Smooth muscle cell (in vitro differentiated cells): Measurements from ENCODE around the gene RGS19. TPM values are rescaled to one million over a fixed set of nuclear protein-coding genes. Genes with fewer than 3 reads are reported as not detected.

Experiments used
- DNase-seq: peaks from one replicate; lab custom pipeline; 2025; ENCODE audit not compliant: unreplicated experiment; lab: John Stamatoyannopoulos, UW
- H2AFZ ChIP-seq: fragments of 200-600 bp; sonication (generic); 2 replicates; pipeline ENCODE4 v1.6.0; 2016; ENCODE audit warnings: antibody characterized with exemption, low read depth, mild to moderate bottlenecking
- H3F3A ChIP-seq: fragments of 200-600 bp; sonication (generic); 2 replicates; pipeline ENCODE4 v1.6.0; 2017; ENCODE audit warnings: antibody characterized with exemption, low read depth
- H3K27ac ChIP-seq: fragments of 200-600 bp; sonication (generic); 2 replicates; pipeline ENCODE4 v1.5.1; 2016; ENCODE audit warnings: low read depth, mild to moderate bottlenecking
- H3K27me3 ChIP-seq: fragments of 200-600 bp; sonication (generic); 2 replicates; pipeline ENCODE4 v1.6.1; 2016; ENCODE audit warnings: low read depth, mild to moderate bottlenecking
- H3K36me3 ChIP-seq: fragments of 200-600 bp; sonication (generic); 2 replicates; pipeline ENCODE4 v1.5.1; 2016; ENCODE audit warnings: low read depth
- H3K4me1 ChIP-seq: fragments of 200-600 bp; sonication (generic); 2 replicates; pipeline ENCODE4 v1.5.1; 2016; ENCODE audit warnings: low read depth
- H3K4me2 ChIP-seq: fragments of 200-600 bp; sonication (generic); 2 replicates; pipeline ENCODE4 v1.6.0; 2016; ENCODE audit warnings: mild to moderate bottlenecking
- H3K4me3 ChIP-seq: fragments of 200-600 bp; sonication (generic); 2 replicates; pipeline ENCODE4 v1.5.1; 2016; ENCODE audit warnings: mild to moderate bottlenecking
- H3K79me2 ChIP-seq: fragments of 200-600 bp; sonication (generic); 2 replicates; pipeline ENCODE4 v1.6.0; 2016; ENCODE audit warnings: low read depth, mild to moderate bottlenecking
- H3K9ac ChIP-seq: fragments of 200-600 bp; sonication (generic); 2 replicates; pipeline ENCODE4 v1.6.0; 2016; ENCODE audit warnings: low read depth
- H3K9me3 ChIP-seq: fragments of 200-600 bp; sonication (generic); replicated peaks from 2 replicates; pipeline ENCODE4 v1.5.1; 2016; ENCODE audit warnings: low read depth
- H4K20me1 ChIP-seq: fragments of 200-600 bp; sonication (generic); 2 replicates; pipeline ENCODE4 v1.6.0; 2016; ENCODE audit warnings: low read depth
- CTCF ChIP-seq: fragments of 200-600 bp; sonication (generic); IDR thresholded peaks from 2 replicates; pipeline ENCODE4 v1.5.1; 2017; ENCODE audit warnings: borderline replicate concordance, mild to moderate bottlenecking, antibody characterized with exemption; ENCODE audit not compliant: insufficient read depth, poor library complexity, severe bottlenecking
- WGBS: methylation state at CpG from one replicate; pipeline ENCODE4 v1.1.7; 2016; ENCODE audit warnings: low lambda C conversion rate; 5-methylcytosine and 5-hydroxymethylcytosine counted together
- polyA plus RNA-seq: library from polyadenylated mRNA; unstranded; fragments of >200 nt; fragmentation: Nextera tagmentation; extraction: Ambion mirVana; gene quantifications from 2 replicates; pipeline ENCODE4 v1.2.1, GENCODE V29; 2016
- total RNA-seq: library from RNA; depleted of rRNA; stranded (reverse); fragments of >200 nt; gene quantifications from 2 replicates; pipeline ENCODE4 v1.2.3, GENCODE V29; 2014

Gene RGS19
- total and polyA plus RNA-seq, 2 experiments from 2014 or later = 17.4 to 24.6 TPM

GRCh38 chr20:64064145-64064698, 15.1 kb downstream of the RGS19 start:
- no peak for TF ChIP-seq CTCF
- H3K27me3 ChIP-seq = no peaks in the 10 kb centered on the region
- no peak for DNase-seq

GRCh38 chr20:64063389-64064144, 15.8 kb downstream of the RGS19 start:
- no peak for TF ChIP-seq CTCF
- no peak overlapping the region for H2AFZ ChIP-seq

More at GRCh38 chr20:64064145-64064698, 15.1 kb downstream of the RGS19 start:
- 71% methylated on average over 12 of the region's 12 CpGs for WGBS
- peak overlapping the region; percentile 17 for H3K27ac ChIP-seq
- peaks cover 6% of the 10 kb centered on the region for H3K4me1 ChIP-seq
- H3K79me2 ChIP-seq = no peaks in the 10 kb centered on the region
- H3F3A ChIP-seq = no peaks in the 10 kb centered on the region
- peaks cover 10% of the 10 kb centered on the region for H4K20me1 ChIP-seq
- H3K4me2 ChIP-seq = peak overlapping the region; percentile 88
- H3K4me3 ChIP-seq = peak overlapping the region; percentile 93
- H2AFZ ChIP-seq = no peak overlapping the region
- no peaks in the 10 kb centered on the region for H3K36me3 ChIP-seq
- H3K9me3 ChIP-seq = no peaks in the 10 kb centered on the region
- H3K9ac ChIP-seq = no peak overlapping the region

GRCh38 chr20:64062596-64063388, 16.5 kb downstream of the RGS19 start, which contains the start of gene TCEA2:
Gene TCEA2 (plus strand): TSS chr20:64063198. CDS start chr20:64063313, 115 bp downstream.
- no peaks in the 10 kb centered on the region for H3K9me3 ChIP-seq
- peak within 1 kb of the TSS; percentile 79 for H3K9ac ChIP-seq
- H3K4me2 ChIP-seq = peak within 1 kb of the TSS; percentile 88
- peak within 1 kb of the TSS; percentile 62 for H3K27ac ChIP-seq
- no peaks in the 10 kb centered on the region for H3K36me3 ChIP-seq
- peak; percentile 82 for DNase-seq
- TF ChIP-seq CTCF = no peak
- no peaks in the 10 kb centered on the region for H3K79me2 ChIP-seq
- no peaks in the 10 kb centered on the region for H3K27me3 ChIP-seq
- peak within 1 kb of the TSS; percentile 93 for H3K4me3 ChIP-seq
- peaks cover 6% of the 10 kb centered on the region for H3K4me1 ChIP-seq
- no peaks in the 10 kb centered on the region for H3F3A ChIP-seq
- H2AFZ ChIP-seq = peak within 1 kb of the TSS; percentile 21
- H4K20me1 ChIP-seq = peaks cover 10% of the 10 kb centered on the region
- 11% methylated on average over 61 of the region's 85 CpGs for WGBS

More at GRCh38 chr20:64063389-64064144, 15.8 kb downstream of the RGS19 start:
- Histone ChIP-seq H3K27me3 (no peaks in the 10 kb centered on the region), H3K27ac (peak overlapping the region; percentile 17), H3K9ac (peak overlapping the region; percentile 78), H3K36me3 (no peaks in the 10 kb centered on the region), H3K79me2 (no peaks in the 10 kb centered on the region), H3K4me1 (peaks cover 6% of the 10 kb centered on the region), H4K20me1 (peaks cover 10% of the 10 kb centered on the region), H3K4me2 (peak overlapping the region; percentile 88), H3K4me3 (peak overlapping the region; percentile 93), H3K9me3 (no peaks in the 10 kb centered on the region), H3F3A (no peaks in the 10 kb centered on the region)
- no peak for DNase-seq
- 6% methylated on average over 30 of the region's 51 CpGs for WGBS
